IMR-90 (cell line): ENCODE data around the gene PARD3. TPM values are rescaled to one million over a fixed set of nuclear protein-coding genes. Genes with fewer than 3 reads are reported as not detected.
A peak's percentile ranks its signal among the peaks of the same experiment; 100 is the strongest.

Experiments used
- ATAC-seq: fragments of 200-7000 bp; cut with Tn5 transposase; 2 replicates; pipeline ENCODE4 v1.9.1; 2020; ENCODE audit warnings: low read depth, mild to moderate bottlenecking, moderate library complexity
- BruUV-seq: library from RNA; stranded (reverse); fragments of 400-500 nt; replicated peaks from 2 replicates; lab custom pipeline; 2021; lab: Mats Ljungman, UMichigan
- CTCF ChIA-PET: fragments of 300-600 bp; formaldehyde crosslinking; extraction: SDS; loops from one replicate; lab custom pipeline; 2021; ENCODE audit warnings: antibody characterized with exemption; lab: Yijun Ruan, JAX
- POLR2A ChIA-PET: fragments of 300-600 bp; sonication (Branson Sonifier 250); formaldehyde crosslinking; loops from one replicate; lab custom pipeline; 2022; ENCODE audit warnings: antibody characterized with exemption; ENCODE audit not compliant: unreplicated experiment; lab: Charles Lee
- DNase-seq: peaks from one replicate; pipeline ENCODE4 v3.0.0; 2013
- H2AFZ ChIP-seq: replicated peaks from 2 replicates; pipeline ENCODE3; 2013; ENCODE audit warnings: low read length, mild to moderate bottlenecking; ENCODE audit not compliant: poor library complexity
- H2AK5ac ChIP-seq: 2 replicates; pipeline ENCODE4 v1.6.1; 2013; ENCODE audit warnings: low read depth, low read length, inconsistent platforms
- H2AK9ac ChIP-seq: replicated peaks from 2 replicates; pipeline ENCODE3; 2013; ENCODE audit warnings: mild to moderate bottlenecking, low read depth, low read length, moderate library complexity; ENCODE audit not compliant: poor library complexity
- H2BK120ac ChIP-seq: 2 replicates; pipeline ENCODE4 v1.6.1; 2013; ENCODE audit warnings: low read depth, low read length, inconsistent platforms
- H2BK15ac ChIP-seq: 3 replicates; pipeline ENCODE4 v1.6.1; 2013; ENCODE audit warnings: low read depth, low read length, inconsistent platforms
- H2BK20ac ChIP-seq: 2 replicates; pipeline ENCODE4 v1.6.1; 2013; ENCODE audit warnings: low read depth, mild to moderate bottlenecking, inconsistent platforms, low read length, moderate library complexity
- H2BK5ac ChIP-seq: 2 replicates; pipeline ENCODE4 v1.6.1; 2013; ENCODE audit warnings: mild to moderate bottlenecking, low read depth, low read length, inconsistent platforms; ENCODE audit not compliant: poor library complexity, severe bottlenecking
- H3K14ac ChIP-seq: replicated peaks from 2 replicates; pipeline ENCODE4 v1.6.1; 2013; ENCODE audit warnings: low read depth, low read length, inconsistent platforms
- H3K18ac ChIP-seq: 2 replicates; pipeline ENCODE4 v1.6.1; 2013; ENCODE audit warnings: low read depth, low read length, control low read depth
- H3K23ac ChIP-seq: 2 replicates; pipeline ENCODE4 v1.6.1; 2013; ENCODE audit warnings: low read depth, low read length, inconsistent platforms
- H3K27ac ChIP-seq: 2 replicates; pipeline ENCODE4 v1.5.1; 2013; ENCODE audit warnings: mild to moderate bottlenecking, control low read depth, low read length; ENCODE audit not compliant: insufficient read depth
- H3K27me3 ChIP-seq: 2 replicates; pipeline ENCODE4 v1.6.1; 2013; ENCODE audit warnings: low read length; ENCODE audit not compliant: control insufficient read depth, insufficient read depth
- H3K36me3 ChIP-seq: 2 replicates; pipeline ENCODE4 v1.6.1; 2013; ENCODE audit warnings: low read length, mixed read lengths; ENCODE audit not compliant: control insufficient read depth, insufficient read depth
- H3K4ac ChIP-seq: 2 replicates; pipeline ENCODE4 v1.6.1; 2013; ENCODE audit warnings: low read depth, low read length, inconsistent platforms
- H3K4me1 ChIP-seq: 2 replicates; pipeline ENCODE4 v1.6.1; 2013; ENCODE audit warnings: low read length, mixed read lengths; ENCODE audit not compliant: control insufficient read depth, insufficient read depth
- H3K4me2 ChIP-seq: 2 replicates; pipeline ENCODE4 v1.6.1; 2013; ENCODE audit warnings: low read depth, mild to moderate bottlenecking, control low read depth, low read length, moderate library complexity
- H3K4me3 ChIP-seq: 2 replicates; pipeline ENCODE4 v1.5.1; 2013; ENCODE audit warnings: low read depth, mild to moderate bottlenecking, control low read depth, low read length, moderate library complexity; ENCODE audit not compliant: insufficient read depth
- H3K56ac ChIP-seq: 2 replicates; pipeline ENCODE4 v1.6.1; 2013; ENCODE audit warnings: low read length, inconsistent platforms; ENCODE audit not compliant: insufficient read depth; ENCODE audit errors: extremely low read depth
- H3K79me1 ChIP-seq, 2 experiments: 2 replicates each; pipeline ENCODE4 v1.6.1; 2013; ENCODE audit warnings: low read length in 2 of 2, inconsistent platforms in 1 of 2, low read depth in 1 of 2
- H3K9ac ChIP-seq: 2 replicates; pipeline ENCODE4 v1.6.1; 2013; ENCODE audit warnings: low read depth, low read length, control low read depth
- H3K9me1 ChIP-seq: 2 replicates; pipeline ENCODE4 v1.6.1; 2013; ENCODE audit warnings: low read length, inconsistent platforms; ENCODE audit not compliant: insufficient read depth
- H3K9me3 ChIP-seq: 2 replicates; pipeline ENCODE4 v1.6.1; 2013; ENCODE audit warnings: low read length; ENCODE audit not compliant: control insufficient read depth, insufficient read depth
- H4K20me1 ChIP-seq: 2 replicates; pipeline ENCODE4 v1.6.1; 2013; ENCODE audit warnings: low read length, inconsistent platforms; ENCODE audit not compliant: insufficient read depth
- H4K5ac ChIP-seq: 2 replicates; pipeline ENCODE4 v1.6.1; 2013; ENCODE audit warnings: mild to moderate bottlenecking, low read depth, low read length, control low read depth
- H4K8ac ChIP-seq, 2 experiments: 2 replicates each; pipeline ENCODE4 v1.6.1; 2013; ENCODE audit warnings: low read depth in 2 of 2, low read length in 2 of 2, control low read depth in 1 of 2, inconsistent platforms in 1 of 2
- H4K91ac ChIP-seq: 2 replicates; pipeline ENCODE4 v1.6.1; 2013; ENCODE audit warnings: low read depth, low read length, inconsistent platforms; ENCODE audit not compliant: insufficient read depth
- BHLHE40 ChIP-seq: fragments of 150-350 bp; IDR thresholded peaks from 2 replicates; pipeline ENCODE4 v1.6.1; 2016; ENCODE audit warnings: mild to moderate bottlenecking, low read depth, low read length
- CEBPB ChIP-seq: IDR thresholded peaks from 2 replicates; pipeline ENCODE4 v1.6.1; 2012; ENCODE audit warnings: low read depth, low read length, improper control_type of control experiment
- ELK1 ChIP-seq: fragments of 150-350 bp; IDR thresholded peaks from 2 replicates; pipeline ENCODE4 v1.6.1; 2016; ENCODE audit warnings: low read depth, mild to moderate bottlenecking, low read length, moderate library complexity, borderline replicate concordance
- FOS ChIP-seq: fragments of 150-350 bp; IDR thresholded peaks from 2 replicates; pipeline ENCODE4 v1.6.1; 2016; ENCODE audit warnings: low read depth, low read length
- MAFK ChIP-seq: IDR thresholded peaks from 2 replicates; pipeline ENCODE4 v1.6.1; 2012; ENCODE audit warnings: low read depth, low read length, improper control_type of control experiment
- MAZ ChIP-seq: IDR thresholded peaks from 2 replicates; pipeline ENCODE4 v1.6.1; 2012; ENCODE audit warnings: low read depth, mild to moderate bottlenecking, low read length, improper control_type of control experiment, moderate library complexity, borderline replicate concordance
- MXI1 ChIP-seq: IDR thresholded peaks from 2 replicates; pipeline ENCODE4 v1.6.1; 2012; ENCODE audit warnings: low read depth, mild to moderate bottlenecking, low read length, moderate library complexity, borderline replicate concordance
- NFE2L2 ChIP-seq: fragments of 150-350 bp; IDR thresholded peaks from 2 replicates; pipeline ENCODE4 v1.6.1; 2016; ENCODE audit warnings: low read depth, mild to moderate bottlenecking, low read length
- POLR2A ChIP-seq: IDR thresholded peaks from 2 replicates; pipeline ENCODE4 v1.6.1; 2012; ENCODE audit warnings: mild to moderate bottlenecking, low read depth, low read length
- RAD21 ChIP-seq: IDR thresholded peaks from 2 replicates; pipeline ENCODE4 v1.6.1; 2012; ENCODE audit warnings: low read length, improper control_type of control experiment
- RCOR1 ChIP-seq: IDR thresholded peaks from 2 replicates; pipeline ENCODE4 v1.6.1; 2012; ENCODE audit warnings: mild to moderate bottlenecking, low read length, improper control_type of control experiment; ENCODE audit not compliant: insufficient replicate concordance
- SMC3 ChIP-seq: fragments of 150-350 bp; IDR thresholded peaks from 2 replicates; pipeline ENCODE4 v1.6.1; 2016; ENCODE audit warnings: low read depth, mild to moderate bottlenecking, antibody characterized with exemption, low read length, moderate library complexity
- USF2 ChIP-seq: fragments of 150-350 bp; IDR thresholded peaks from 2 replicates; pipeline ENCODE4 v1.6.1; 2017; ENCODE audit warnings: mild to moderate bottlenecking, antibody characterized with exemption, low read length, low read depth
- WGBS, 2 experiments: methylation state at CpG; one replicate each; pipeline versions ENCODE4 v1.1.5 to v1.1.7; 2013; ENCODE audit warnings: missing lambda C conversion rate in 2 of 2; ENCODE audit not compliant: insufficient read length in 1 of 2; ENCODE audit errors: extremely low coverage in 2 of 2; 5-methylcytosine and 5-hydroxymethylcytosine counted together
- dilution Hi-C: fragments of 300-500 bp; cut with HindIII; formaldehyde crosslinking; loops from one replicate; pipeline ENCODE4 v1.14.3; 2018; ENCODE audit warnings: low sequenced_read_pairs; ENCODE audit not compliant: unreplicated experiment
- in situ Hi-C: fragments of 300-500 bp; cut with MboI; formaldehyde crosslinking; loops from 3 replicates; pipeline ENCODE4 v1.14.3; 2019; ENCODE audit warnings: low sequenced_read_pairs, inconsistent platforms, mixed read lengths
- intact Hi-C: fragments of 100-400 bp; cut with micrococcal nuclease; formaldehyde crosslinking; loops from 2 replicates; pipeline ENCODE4 v1.10.0; 2022
- polyA plus RNA-seq, 3 experiments: library from polyadenylated mRNA; depleted of rRNA; stranded (reverse); fragments of >200 nt; gene quantifications; 2 replicates each; pipeline ENCODE4 v1.2.3, GENCODE V29; 2012; ENCODE audit warnings: low replicate concordance in 1 of 3
- total RNA-seq: library from RNA; depleted of rRNA; stranded (reverse); fragments of >200 nt; gene quantifications from 2 replicates; pipeline ENCODE4 v1.2.3, GENCODE V29; 2012

PARD3 gene
- total and polyA plus RNA-seq, 2 of the 4 experiments (the other 2 are of a cell fraction) = 14.6 to 37.5 TPM

- no peak for ATAC-seq
- no peak overlapping the region for H3K23ac ChIP-seq
- dilution Hi-C loops = no loop called here
Observed at GRCh38 chr10:34198953-34199352, 616.1 kb downstream of the PARD3 start.

More at GRCh38 chr10:34198953-34199352, 616.1 kb downstream of the PARD3 start:
- H3K14ac ChIP-seq = no peak overlapping the region
- no peak for DNase-seq
- 80% methylated on average over 1 of the region's 2 CpGs; no CpG with 5 or more reads in 1 of the 2 experiments for WGBS, 2 experiments
- H4K91ac ChIP-seq = no peak overlapping the region
- H3K18ac ChIP-seq = no peak overlapping the region
- peak overlapping the region; percentile 15; the same call in 1 of the 2 replicates for H2BK20ac ChIP-seq
- H3K4me1 ChIP-seq = peaks cover 3% of the 10 kb centered on the region
- BruUV-seq = no TSS peak
- no peak overlapping the region for H2BK15ac ChIP-seq
- H3K4me2 ChIP-seq = no peak overlapping the region
- H2AK9ac ChIP-seq = no peak overlapping the region
- no peak overlapping the region for H4K8ac ChIP-seq
- TF ChIP-seq RAD21 = no peak
- TF ChIP-seq MAZ = no peak
- TF ChIP-seq POLR2A = no peak
- TF ChIP-seq FOS = no peak
- TF ChIP-seq RCOR1 = no peak
- TF ChIP-seq MAFK = no peak
- TF ChIP-seq MXI1 = no peak
- no peak for TF ChIP-seq SMC3
- TF ChIP-seq ELK1 = no peak
- no peak for TF ChIP-seq USF2
- TF ChIP-seq BHLHE40 = no peak
- no peak for TF ChIP-seq CEBPB
- TF ChIP-seq NFE2L2 = no peak
- H4K5ac ChIP-seq = no peak overlapping the region
- no peaks in the 10 kb centered on the region; the same call in 1 of the 2 replicates for H3K27me3 ChIP-seq
- H3K4ac ChIP-seq = no peak overlapping the region
- no peaks in the 10 kb centered on the region for H3K36me3 ChIP-seq
- ChIA-PET POLR2A (no interaction called here), CTCF (no interaction called here)
- in situ Hi-C loops (no loop called here), intact Hi-C loops (loop anchor here (10.0 kb wide), 1 partner anchor 1116 kb away; no protein-coding TSS in a partner anchor)
- H2BK120ac ChIP-seq = no peak overlapping the region
- no peak overlapping the region for H2AFZ ChIP-seq
- H3K79me1 ChIP-seq = no peaks in the 10 kb centered on the region
- H3K56ac ChIP-seq = no peak overlapping the region
- no peaks in the 10 kb centered on the region for H4K20me1 ChIP-seq
- H2BK5ac ChIP-seq = no peak overlapping the region
- no peak overlapping the region for H3K9ac ChIP-seq
- H3K9me3 ChIP-seq = no peaks in the 10 kb centered on the region
- H3K27ac ChIP-seq = no peak overlapping the region
- H3K9me1 ChIP-seq = no peaks in the 10 kb centered on the region
- no peak overlapping the region for H3K4me3 ChIP-seq
- no peak overlapping the region for H2AK5ac ChIP-seq
